ENCODE results near the gene LMCD1. TPM values are rescaled to one million over a fixed set of nuclear protein-coding genes. Genes with fewer than 3 reads are reported as not detected.
A peak's percentile ranks its signal among the peaks of the same experiment; 100 is the strongest.

LMCD1 gene
- polyA plus RNA-seq, 2 of the 4 experiments (the other 2 are of a cell fraction): 64.3 to 85.4 TPM

DNA sequence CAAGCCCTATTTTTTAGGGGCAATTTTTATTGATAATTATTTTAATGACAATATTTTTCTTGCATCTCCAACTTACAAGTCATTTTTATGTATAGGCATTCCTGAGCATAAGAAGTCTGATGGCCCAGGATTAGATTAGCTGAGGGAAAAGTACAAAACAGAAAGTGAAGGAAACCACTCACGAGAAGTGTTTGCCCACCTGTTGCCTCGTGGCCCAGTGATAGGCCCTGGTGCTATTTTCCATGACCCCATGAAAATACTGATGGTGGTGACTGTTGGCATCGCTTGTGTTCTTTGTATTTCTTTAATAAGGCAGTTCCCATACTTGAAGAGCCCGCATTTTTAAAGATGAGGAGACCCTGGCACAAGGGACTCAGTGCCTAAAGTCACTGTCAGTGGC lies 7.9 kb upstream of the LMCD1 start:
- CTCF ChIA-PET: interaction anchor here (1.7 kb wide), 1 partner anchor 52 kb away, joined by 9 read pairs; no protein-coding TSS in a partner anchor
- POLR2A ChIA-PET: interaction anchor here (2.9 kb wide), 1 partner anchor 8 kb away, joined by 15 read pairs; the partner anchor contains the start of gene LMCD1
- WGBS (ENCODE audit: missing lambda C conversion rate): 90% methylated on average over 4 of the region's 4 CpGs
- peaks cover 50% of the 10 kb centered on the region for H3K4me1 ChIP-seq
- TF ChIP-seq, protein P1, sequence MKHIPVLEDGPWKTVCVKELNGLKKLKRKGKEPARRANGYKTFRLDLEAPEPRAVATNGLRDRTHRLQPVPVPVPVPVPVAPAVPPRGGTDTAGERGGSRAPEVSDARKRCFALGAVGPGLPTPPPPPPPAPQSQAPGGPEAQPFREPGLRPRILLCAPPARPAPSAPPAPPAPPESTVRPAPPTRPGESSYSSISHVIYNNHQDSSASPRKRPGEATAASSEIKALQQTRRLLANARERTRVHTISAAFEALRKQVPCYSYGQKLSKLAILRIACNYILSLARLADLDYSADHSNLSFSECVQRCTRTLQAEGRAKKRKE (CRISPR knock-in tag; IDR thresholded peaks at IDR 0.05; ENCODE audit: low read depth): no peak
- TF ChIP-seq KDM1A (IDR thresholded peaks at IDR 0.05; ENCODE audit: low read depth) (no peak), NFE2L2 (conservative IDR thresholded peaks at IDR 0.05; ENCODE audit: low read length) (no peak), CEBPB (IDR thresholded peaks at IDR 0.05) (no peak), HOXA7 (CRISPR knock-in tag; IDR thresholded peaks at IDR 0.05) (no peak), ZNF302 (CRISPR knock-in tag; IDR thresholded peaks at IDR 0.05) (no peak)
- TF ChIP-seq, protein P2, sequence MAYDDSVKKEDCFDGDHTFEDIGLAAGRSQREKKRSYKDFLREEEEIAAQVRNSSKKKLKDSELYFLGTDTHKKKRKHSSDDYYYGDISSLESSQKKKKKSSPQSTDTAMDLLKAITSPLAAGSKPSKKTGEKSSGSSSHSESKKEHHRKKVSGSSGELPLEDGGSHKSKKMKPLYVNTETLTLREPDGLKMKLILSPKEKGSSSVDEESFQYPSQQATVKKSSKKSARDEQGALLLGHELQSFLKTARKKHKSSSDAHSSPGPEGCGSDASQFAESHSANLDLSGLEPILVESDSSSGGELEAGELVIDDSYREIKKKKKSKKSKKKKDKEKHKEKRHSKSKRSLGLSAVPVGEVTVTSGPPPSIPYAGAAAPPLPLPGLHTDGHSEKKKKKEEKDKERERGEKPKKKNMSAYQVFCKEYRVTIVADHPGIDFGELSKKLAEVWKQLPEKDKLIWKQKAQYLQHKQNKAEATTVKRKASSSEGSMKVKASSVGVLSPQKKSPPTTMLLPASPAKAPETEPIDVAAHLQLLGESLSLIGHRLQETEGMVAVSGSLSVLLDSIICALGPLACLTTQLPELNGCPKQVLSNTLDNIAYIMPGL (CRISPR knock-in tag; IDR thresholded peaks at IDR 0.05; ENCODE audit: borderline replicate concordance): no peak
- no peak overlapping the region for H3K4me3 ChIP-seq
- H3K9me3 ChIP-seq: no peaks in the 10 kb centered on the region
- H3K4me2 ChIP-seq: peak overlapping the region; percentile 40
- H3K27ac ChIP-seq: peak overlapping the region in 1 of 2 experiments; percentile 36; a peak in 1 of 6 replicates
- ATAC-seq: no peak
- DNase-seq (ENCODE audit: low read depth in 1 of 2, low spot score in 1 of 2): no peak
- no peak for FAIRE-seq

DNA sequence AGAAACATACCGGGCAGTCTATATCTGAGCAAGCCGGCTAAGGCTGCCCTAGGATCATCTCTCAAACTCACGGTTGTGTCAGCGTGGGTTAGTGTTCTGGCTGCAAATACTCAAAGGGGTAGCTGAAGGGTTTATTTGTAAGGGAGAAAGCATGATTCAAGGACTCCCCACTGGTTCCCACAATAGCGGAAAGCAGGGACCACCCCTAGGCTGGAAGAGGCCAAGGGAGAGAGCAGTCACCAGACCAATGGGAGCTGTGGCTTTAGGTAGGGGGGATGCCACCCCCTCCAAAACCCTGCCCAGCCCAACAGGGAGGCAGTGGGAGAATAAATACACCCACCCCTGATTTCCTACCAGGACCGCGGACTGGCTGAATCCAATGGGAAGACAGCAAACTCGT lies 7.3 kb upstream of the LMCD1 start:
- POLR2A ChIA-PET: no interaction called here
- H3K27ac ChIP-seq: no peak overlapping the region
- H3K9me3 ChIP-seq: no peaks in the 10 kb centered on the region
- 93% methylated on average over 8 of the region's 8 CpGs for WGBS (ENCODE audit: missing lambda C conversion rate)
- H3K4me2 ChIP-seq: no peak overlapping the region
- FAIRE-seq (no peak), DNase-seq (ENCODE audit: low read depth in 1 of 2, low spot score in 1 of 2) (no peak), ATAC-seq (no peak)
- H3K4me3 ChIP-seq: no peak overlapping the region
- peaks cover 53% of the 10 kb centered on the region for H3K4me1 ChIP-seq
- CTCF ChIA-PET: interaction anchor here (0.7 to 1.7 kb wide), 2 partner anchors 52 to 65 kb away, joined by 3 to 9 read pairs; no protein-coding TSS in a partner anchor
- TF ChIP-seq RFX5 (IDR thresholded peaks at IDR 0.05) (no peak), TP53 (CRISPR knock-in tag; IDR thresholded peaks at IDR 0.05) (no peak), HOXA7 (CRISPR knock-in tag; IDR thresholded peaks at IDR 0.05) (no peak), GATA3 (IDR thresholded peaks at IDR 0.05; ENCODE audit: borderline replicate concordance) (no peak), CEBPB (IDR thresholded peaks at IDR 0.05) (no peak), BHLHE40 (IDR thresholded peaks at IDR 0.05; ENCODE audit: low read depth, low read length) (no peak), ESRRA (IDR thresholded peaks at IDR 0.05; ENCODE audit: borderline replicate concordance, low read length) (no peak), HEYL (CRISPR knock-in tag; IDR thresholded peaks at IDR 0.05) (no peak), EP300 (IDR thresholded peaks at IDR 0.05) (no peak), NR3C1 (IDR thresholded peaks at IDR 0.05) (no peak), JUNB (IDR thresholded peaks at IDR 0.05) (no peak), MAZ (IDR thresholded peaks at IDR 0.05; ENCODE audit: borderline replicate concordance, low read depth, low read length) (no peak), POLR2A (IDR thresholded peaks at IDR 0.05; ENCODE audit: low read length) (no peak), MAFK (IDR thresholded peaks at IDR 0.05; ENCODE audit: partially characterized antibody) (no peak), CHD2 (IDR thresholded peaks at IDR 0.05; ENCODE audit: low read length, partially characterized antibody) (no peak), NPAS2 (CRISPR knock-in tag; IDR thresholded peaks at IDR 0.05; ENCODE audit: borderline replicate concordance) (no peak), HDAC2 (IDR thresholded peaks at IDR 0.05) (no peak), RAD21 (conservative IDR thresholded peaks at IDR 0.05 in 1 of 2, IDR thresholded peaks at IDR 0.05 in 1 of 2) (no peak)
- TF ChIP-seq, protein P2 (CRISPR knock-in tag; IDR thresholded peaks at IDR 0.05; ENCODE audit: borderline replicate concordance): no peak
